ENCODE measurements around the gene HLA-DQB1.

Gene HLA-DQB1

GRCh38 chr6:32627831-32628230 is 38.6 kb downstream of the HLA-DQB1 start:
- peak overlapping the region; percentile 71 for H3K27ac ChIP-seq
- no peak overlapping the region for H3K4me3 ChIP-seq
- peaks cover 32% of the 10 kb centered on the region for H3K4me1 ChIP-seq
- H3K27me3 ChIP-seq: no peaks in the 10 kb centered on the region
- no peak overlapping the region for H3K9ac ChIP-seq
- H3K36me3 ChIP-seq: no peaks in the 10 kb centered on the region
- no peaks in the 10 kb centered on the region for H4K20me1 ChIP-seq
- peak overlapping the region; percentile 32; the same call in 1 of the 2 replicates for H3K4me2 ChIP-seq
- TF ChIP-seq Cebpa-rat (IDR thresholded peaks at IDR 0.05): no peak
- H3K9me3 ChIP-seq: no peaks in the 10 kb centered on the region

- H3K4me1 ChIP-seq: peaks cover 32% of the 10 kb centered on the region
- H3K27ac ChIP-seq: peak overlapping the region; percentile 71; the same call in 1 of the 2 replicates
- no peaks in the 10 kb centered on the region for H3K27me3 ChIP-seq
- no peaks in the 10 kb centered on the region for H3K9me3 ChIP-seq
- no peaks in the 10 kb centered on the region for H4K20me1 ChIP-seq
- H3K4me3 ChIP-seq: no peak overlapping the region
- no peak for TF ChIP-seq Cebpa-rat (IDR thresholded peaks at IDR 0.05)
- H3K36me3 ChIP-seq: no peaks in the 10 kb centered on the region
- H3K9ac ChIP-seq: no peak overlapping the region
- peak overlapping the region; percentile 32; the same call in 1 of the 2 replicates for H3K4me2 ChIP-seq
Measured at GRCh38 chr6:32627249-32627648, 39.2 kb downstream of the HLA-DQB1 start.

GRCh38 chr6:32625137-32625536 is 41.3 kb downstream of the HLA-DQB1 start:
- Histone ChIP-seq H3K4me1 (peaks cover 44% of the 10 kb centered on the region), H3K4me2 (peak overlapping the region; percentile 55), H3K36me3 (no peaks in the 10 kb centered on the region), H3K9me3 (no peaks in the 10 kb centered on the region), H3K9ac (no peak overlapping the region), H3K4me3 (no peak overlapping the region), H4K20me1 (no peaks in the 10 kb centered on the region), H3K27me3 (no peaks in the 10 kb centered on the region), H3K27ac (no peak overlapping the region)
- TF ChIP-seq Cebpa-rat (IDR thresholded peaks at IDR 0.05): no peak

- Histone ChIP-seq H3K4me1 (peaks cover 44% of the 10 kb centered on the region), H3K4me3 (no peak overlapping the region), H4K20me1 (no peaks in the 10 kb centered on the region), H3K9me3 (no peaks in the 10 kb centered on the region), H3K27ac (no peak overlapping the region), H3K36me3 (no peaks in the 10 kb centered on the region), H3K27me3 (no peaks in the 10 kb centered on the region), H3K4me2 (peak overlapping the region; percentile 55; the same call in 1 of the 2 replicates), H3K9ac (no peak overlapping the region)
- no peak for TF ChIP-seq Cebpa-rat (IDR thresholded peaks at IDR 0.05)
Measured at GRCh38 chr6:32624565-32624964, 41.9 kb downstream of the HLA-DQB1 start.

- Histone ChIP-seq H3K27me3 (no peaks in the 10 kb centered on the region), H3K9ac (no peak overlapping the region), H3K9me3 (peaks cover 2% of the 10 kb centered on the region), H3K27ac (peak overlapping the region; percentile 26; the same call in 1 of the 2 replicates), H3K4me1 (peaks cover 44% of the 10 kb centered on the region), H3K4me3 (no peak overlapping the region), H3K4me2 (peak overlapping the region; percentile 72), H3K36me3 (no peaks in the 10 kb centered on the region), H4K20me1 (no peaks in the 10 kb centered on the region)
- no peak for TF ChIP-seq Cebpa-rat (IDR thresholded peaks at IDR 0.05)
Measured at GRCh38 chr6:32623693-32624092, 42.8 kb downstream of the HLA-DQB1 start.

- H3K9ac ChIP-seq: no peak overlapping the region
- TF ChIP-seq Cebpa-rat (IDR thresholded peaks at IDR 0.05): no peak
- H3K36me3 ChIP-seq: no peaks in the 10 kb centered on the region
- H3K4me3 ChIP-seq: no peak overlapping the region
- peaks cover 43% of the 10 kb centered on the region for H3K4me1 ChIP-seq
- peak overlapping the region; percentile 75 for H3K4me2 ChIP-seq
- peaks cover 11% of the 10 kb centered on the region for H3K9me3 ChIP-seq
- H3K27ac ChIP-seq: peak overlapping the region; percentile 73
- no peaks in the 10 kb centered on the region for H4K20me1 ChIP-seq
- no peaks in the 10 kb centered on the region for H3K27me3 ChIP-seq
Measured at GRCh38 chr6:32622545-32623401, 43.7 kb downstream of the HLA-DQB1 start.

- H3K4me1 ChIP-seq: peaks cover 35% of the 10 kb centered on the region
- H4K20me1 ChIP-seq: no peaks in the 10 kb centered on the region
- no peaks in the 10 kb centered on the region for H3K36me3 ChIP-seq
- TF ChIP-seq Cebpa-rat (IDR thresholded peaks at IDR 0.05): no peak
- no peaks in the 10 kb centered on the region for H3K27me3 ChIP-seq
- no peak overlapping the region for H3K9ac ChIP-seq
- no peak overlapping the region for H3K27ac ChIP-seq
- H3K4me3 ChIP-seq: no peak overlapping the region
- H3K9me3 ChIP-seq: peaks cover 15% of the 10 kb centered on the region
- H3K4me2 ChIP-seq: 0 out of 2 replicates have a peak overlapping the region, but pooled peaks have one; percentile 75
Measured at GRCh38 chr6:32621372-32621771, 45.1 kb downstream of the HLA-DQB1 start.

- Histone ChIP-seq H3K27ac (no peak overlapping the region), H3K9ac (no peak overlapping the region), H3K27me3 (no peaks in the 10 kb centered on the region), H3K36me3 (no peaks in the 10 kb centered on the region), H3K9me3 (peaks cover 15% of the 10 kb centered on the region), H3K4me2 (no peak overlapping the region), H3K4me1 (peaks cover 12% of the 10 kb centered on the region), H4K20me1 (no peaks in the 10 kb centered on the region), H3K4me3 (no peak overlapping the region)
- TF ChIP-seq Cebpa-rat (IDR thresholded peaks at IDR 0.05): no peak
Measured at GRCh38 chr6:32617751-32618150, 48.7 kb downstream of the HLA-DQB1 start.

GRCh38 chr6:32615885-32616532 is 50.4 kb downstream of the HLA-DQB1 start:
- Histone ChIP-seq H3K9me3 (peaks cover 15% of the 10 kb centered on the region), H3K4me2 (peak overlapping the region; percentile 22), H3K4me1 (no peaks in the 10 kb centered on the region), H4K20me1 (no peaks in the 10 kb centered on the region), H3K9ac (no peak overlapping the region), H3K36me3 (no peaks in the 10 kb centered on the region), H3K27me3 (no peaks in the 10 kb centered on the region), H3K4me3 (no peak overlapping the region), H3K27ac (no peak overlapping the region)
- TF ChIP-seq Cebpa-rat (IDR thresholded peaks at IDR 0.05): no peak
